K562 (cell line): Measurements from ENCODE around the gene RUVBL2. TPM values are rescaled to one million over a fixed set of nuclear protein-coding genes. Genes with fewer than 3 reads are reported as not detected.
A peak's percentile ranks its signal among the peaks of the same experiment; 100 is the strongest.

Experiments
- E2F8 ChIP-seq: fragments of 450-650 bp; IDR thresholded peaks from 2 replicates; pipeline ENCODE4 v1.7.1; 2018; ENCODE audit warnings: mild to moderate bottlenecking, low read depth; ENCODE audit not compliant: partially characterized antibody
- HMGXB4 ChIP-seq: sonication (generic); formaldehyde crosslinking; IDR thresholded peaks from 2 replicates; pipeline ENCODE4 v1.8.1; 2023; ENCODE audit warnings: mild to moderate bottlenecking, missing genetic modification reagents
- JUND ChIP-seq, 2 experiments: IDR thresholded peaks; 2 replicates in 1 of 2; 3 replicates in 1 of 2; pipeline ENCODE4 v1.6.1; 2011; ENCODE audit warnings: borderline replicate concordance in 2 of 2, low read depth in 2 of 2, low read length in 2 of 2, improper control_type of control experiment in 1 of 2, missing biosample characterization in 1 of 2, missing genetic modification characterization in 1 of 2, missing genetic modification reagents in 1 of 2
- PTTG1 ChIP-seq: fragments of 450-650 bp; IDR thresholded peaks from 2 replicates; pipeline ENCODE4 v1.6.1; 2016; ENCODE audit warnings: low read depth, mild to moderate bottlenecking, missing genetic modification characterization, missing compliant biosample characterization
- SOX6 ChIP-seq: fragments of 450-650 bp; IDR thresholded peaks from 2 replicates; pipeline ENCODE4 v1.6.1; 2014; ENCODE audit warnings: mild to moderate bottlenecking
- SP1 ChIP-seq: sonication (generic); formaldehyde crosslinking; IDR thresholded peaks from 2 replicates; pipeline ENCODE4 v1.8.1; 2022; ENCODE audit warnings: mild to moderate bottlenecking, missing genetic modification reagents
- TRIM28 ChIP-seq: fragments of 450-650 bp; IDR thresholded peaks from 2 replicates; pipeline ENCODE4 v1.6.1; 2017
- ZNF384 ChIP-seq: IDR thresholded peaks from 2 replicates; pipeline ENCODE4 v1.6.1; 2012; ENCODE audit warnings: low read depth, low read length, improper control_type of control experiment
- ZNF407 ChIP-seq: fragments of 450-650 bp; IDR thresholded peaks from 2 replicates; pipeline ENCODE4 v1.6.1; 2016; ENCODE audit warnings: low read depth
- polyA plus RNA-seq, 8 experiments: library from polyadenylated mRNA; depleted of rRNA in 4 of 8; stranded (reverse) in 5 of 8; unstranded in 3 of 8; fragments of >200 nt; fragmentation: Nextera tagmentation in 2 of 8; fragmentation: Illumina TruSeq in 1 of 8; extraction: Ambion mirVana in 2 of 8; extraction: Trizol in 1 of 8; gene quantifications; 2 replicates each; pipeline versions ENCODE4 v1.2.1 to v1.2.3, GENCODE V29; 2011 to 2014; ENCODE audit warnings: inconsistent platforms in 1 of 8, missing spikeins in 1 of 8
- total RNA-seq, 7 experiments: library from RNA; depleted of rRNA in 6 of 7; stranded (reverse); fragments of >200 nt in 6 of 7; fragmentation: Illumina TruSeq in 2 of 7; extraction: Trizol in 2 of 7; gene quantifications; 2 replicates each; pipeline versions ENCODE4 v1.2.1 to v1.2.3, GENCODE V29; 2011 to 2021; ENCODE audit warnings: low replicate concordance in 1 of 7
- TF ChIP-seq, protein P1 (sequence below): fragments of 450-650 bp; IDR thresholded peaks from 2 replicates; pipeline ENCODE4 v1.6.1; 2018; ENCODE audit warnings: mild to moderate bottlenecking, low read depth; ENCODE audit not compliant: partially characterized antibody
- TF ChIP-seq, protein P2 (sequence below): sonication (generic); formaldehyde crosslinking; IDR thresholded peaks from 2 replicates; pipeline ENCODE4 v1.8.0; 2022; ENCODE audit warnings: missing genetic modification reagents, mild to moderate bottlenecking, moderate library complexity, borderline replicate concordance

The RUVBL2 gene
- total and polyA plus RNA-seq, 9 of the 15 experiments (the other 6 are each of a cell fraction or from before 2014, with no cell fraction given): 71.4 to 453 (median 237) TPM

GRCh38 chr19:48970923-48971395 is 22.7 kb upstream of the RUVBL2 start (continued):
- TF ChIP-seq ZNF407 (0 out of 2 replicates have a peak, but pooled peaks have one; percentile 15), JUND (IDR thresholded peaks at IDR 0.05; ENCODE audit: borderline replicate concordance, low read depth, low read length) (peak; percentile 38; the same call in 1 of the 2 replicates), JUND (tag; IDR thresholded peaks at IDR 0.05; ENCODE audit: borderline replicate concordance, low read depth, low read length) (peak; percentile 22; the same call in 1 of the 3 replicates), ZNF384 (peak; percentile 57; the same call in 1 of the 2 replicates), SP1 (CRISPR knock-in tag) (0 out of 2 replicates have a peak, but pooled peaks have one; percentile 33), SOX6 (0 out of 2 replicates have a peak, but pooled peaks have one; percentile 15), PTTG1 (tag) (no peak), HMGXB4 (peak; percentile 70; the same call in 1 of the 2 replicates), E2F8 (peak; percentile 19), TRIM28 (no peak)
- TF ChIP-seq, protein P1, sequence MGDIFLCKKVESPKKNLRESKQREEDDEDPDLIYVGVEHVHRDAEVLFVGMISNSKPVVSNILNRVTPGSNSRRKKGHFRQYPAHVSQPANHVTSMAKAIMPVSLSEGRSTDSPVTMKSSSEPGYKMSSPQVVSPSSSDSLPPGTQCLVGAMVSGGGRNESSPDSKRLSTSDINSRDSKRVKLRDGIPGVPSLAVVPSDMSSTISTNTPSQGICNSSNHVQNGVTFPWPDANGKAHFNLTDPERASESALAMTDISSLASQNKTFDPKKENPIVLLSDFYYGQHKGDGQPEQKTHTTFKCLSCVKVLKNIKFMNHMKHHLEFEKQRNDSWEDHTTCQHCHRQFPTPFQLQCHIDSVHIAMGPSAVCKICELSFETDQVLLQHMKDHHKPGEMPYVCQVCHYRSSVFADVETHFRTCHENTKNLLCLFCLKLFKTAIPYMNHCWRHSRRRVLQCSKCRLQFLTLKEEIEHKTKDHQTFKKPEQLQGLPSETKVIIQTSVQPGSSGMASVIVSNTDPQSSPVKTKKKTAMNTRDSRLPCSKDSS: no peak
- TF ChIP-seq, protein P2, sequence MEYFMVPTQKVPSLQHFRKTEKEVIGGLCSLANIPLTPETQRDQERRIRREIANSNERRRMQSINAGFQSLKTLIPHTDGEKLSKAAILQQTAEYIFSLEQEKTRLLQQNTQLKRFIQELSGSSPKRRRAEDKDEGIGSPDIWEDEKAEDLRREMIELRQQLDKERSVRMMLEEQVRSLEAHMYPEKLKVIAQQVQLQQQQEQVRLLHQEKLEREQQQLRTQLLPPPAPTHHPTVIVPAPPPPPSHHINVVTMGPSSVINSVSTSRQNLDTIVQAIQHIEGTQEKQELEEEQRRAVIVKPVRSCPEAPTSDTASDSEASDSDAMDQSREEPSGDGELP (CRISPR knock-in tag): peak; percentile 58; the same call in 1 of the 2 replicates
